Activated naive CD4-positive, alpha-beta T cell treated with anti-CD3 and anti-CD28 coated beads for 36 hours (primary cell): Measurements from ENCODE around the gene COL23A1. TPM values are rescaled to one million over a fixed set of nuclear protein-coding genes. Genes with fewer than 3 reads are reported as not detected.
"Not testable (repeated sequence)": the region's sequence is repeated elsewhere in the genome, so short reads cannot be mapped to it uniquely, and the experiment has no call there.

Experiments used
- CTCF ChIA-PET: fragments of 350-600 bp; sonication (Branson Sonifier 250); formaldehyde crosslinking; loops from one replicate; lab custom pipeline; 2021; ENCODE audit warnings: antibody characterized with exemption; lab: Charles Lee
- DNase-seq: peaks from one replicate; pipeline ENCODE4 v3.0.0-alpha.2; 2020
- H3K27ac Mint-ChIP-seq: one replicate; pipeline ENCODE4 v1.8.0; 2021; ENCODE audit warnings: mild to moderate bottlenecking, mixed read lengths
- H3K27me3 Mint-ChIP-seq: one replicate; pipeline ENCODE4 v1.8.0; 2021; ENCODE audit warnings: low read depth, mixed read lengths
- H3K36me3 Mint-ChIP-seq: one replicate; pipeline ENCODE4 v1.8.0; 2021; ENCODE audit warnings: low read depth, mixed read lengths
- H3K4me1 Mint-ChIP-seq: one replicate; pipeline ENCODE4 v1.8.0; 2021; ENCODE audit warnings: low read depth, mixed read lengths
- H3K4me3 Mint-ChIP-seq: one replicate; pipeline ENCODE4 v1.8.0; 2021; ENCODE audit warnings: mild to moderate bottlenecking, moderate library complexity, mixed read lengths
- H3K9me3 Mint-ChIP-seq: one replicate; pipeline ENCODE4 v1.8.0; 2021; ENCODE audit warnings: mixed read lengths
- intact Hi-C: fragments of 100-400 bp; cut with micrococcal nuclease; formaldehyde crosslinking; loops from one replicate; pipeline ENCODE4 v1.15.1; 2023
- total RNA-seq, 2 experiments: library from RNA; stranded (reverse); gene quantifications; one replicate each; pipeline ENCODE4 v1.2.3, GENCODE V29; 2021

The COL23A1 gene
- total RNA-seq, 2 experiments from 2014 or later = 0.07 TPM; not detected in 1

DNA sequence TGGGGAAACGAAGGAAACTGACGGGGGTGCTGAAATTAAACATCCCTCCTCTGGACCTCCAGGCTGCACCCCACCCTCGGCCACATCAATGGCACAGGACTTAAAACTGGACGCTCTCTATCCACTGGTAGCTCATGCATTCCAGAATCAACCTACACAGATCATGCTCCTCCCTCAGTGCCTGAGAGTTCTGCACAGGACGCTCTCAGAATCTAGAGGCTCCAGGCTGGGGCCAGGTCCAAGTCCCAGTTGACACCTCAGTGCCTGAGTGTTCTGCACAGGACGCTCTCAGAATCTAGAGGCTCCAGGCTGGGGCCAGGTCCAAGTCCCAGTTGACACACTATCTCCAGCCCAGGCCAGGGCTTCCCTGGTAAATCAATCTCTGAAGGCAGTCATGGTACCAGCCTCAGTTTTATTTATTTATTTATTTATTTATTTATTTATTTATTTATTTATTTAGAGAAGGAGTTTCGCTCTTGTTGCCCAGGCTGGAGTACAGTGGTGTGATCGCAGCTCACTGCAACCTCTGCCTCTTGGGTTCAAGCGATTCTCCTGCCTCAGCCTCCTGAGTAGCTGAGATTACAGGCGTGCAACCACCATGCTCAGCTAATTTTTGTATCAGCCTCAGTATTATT lies 103.2 kb downstream of the COL23A1 start:
- not testable (repeated sequence) for H3K9me3 Mint-ChIP-seq, H3K4me3 Mint-ChIP-seq

DNA sequence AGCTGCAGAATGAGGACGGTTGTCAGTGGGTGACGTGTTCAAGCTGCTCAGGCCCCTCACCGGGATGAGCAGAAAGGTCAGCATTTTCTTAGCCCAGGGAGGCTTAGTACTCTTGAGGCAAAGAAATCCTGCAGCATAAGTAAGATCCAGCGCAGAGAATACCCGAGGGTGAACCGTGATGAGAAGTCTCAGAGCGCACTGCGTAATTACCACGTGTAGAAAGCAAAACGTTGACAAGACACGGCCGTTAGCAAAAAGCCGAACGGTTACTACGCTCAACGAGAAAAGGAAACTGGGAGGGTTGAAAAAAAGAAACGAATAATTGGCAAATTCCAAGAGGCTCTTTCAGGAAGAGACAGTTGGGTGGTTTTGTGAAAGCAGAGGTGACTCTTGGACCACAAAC lies 104.0 kb downstream of the COL23A1 start:
- Mint-ChIP-seq H3K4me3 (no peak overlapping the region), H3K4me1 (peaks cover 10% of the 10 kb centered on the region), H3K27ac (no peak overlapping the region), H3K36me3 (no peaks in the 10 kb centered on the region), H3K9me3 (peaks cover 3% of the 10 kb centered on the region), H3K27me3 (no peaks in the 10 kb centered on the region)
- DNase-seq = no peak
- intact Hi-C loops = no loop called here
- CTCF ChIA-PET = interaction anchor here (0.5 kb wide), 1 partner anchor 16 kb away, joined by 3 read pairs; no protein-coding TSS in a partner anchor

More for the DNA sequence above, 103.2 kb downstream of the COL23A1 start:
- H3K4me1 Mint-ChIP-seq, H3K27me3 Mint-ChIP-seq, DNase-seq, H3K27ac Mint-ChIP-seq, H3K36me3 Mint-ChIP-seq, intact Hi-C loops: not testable (repeated sequence)
- CTCF ChIA-PET = interaction anchor here (1.3 kb wide), 1 partner anchor 26 kb away, joined by 3 read pairs; no protein-coding TSS in a partner anchor

DNA sequence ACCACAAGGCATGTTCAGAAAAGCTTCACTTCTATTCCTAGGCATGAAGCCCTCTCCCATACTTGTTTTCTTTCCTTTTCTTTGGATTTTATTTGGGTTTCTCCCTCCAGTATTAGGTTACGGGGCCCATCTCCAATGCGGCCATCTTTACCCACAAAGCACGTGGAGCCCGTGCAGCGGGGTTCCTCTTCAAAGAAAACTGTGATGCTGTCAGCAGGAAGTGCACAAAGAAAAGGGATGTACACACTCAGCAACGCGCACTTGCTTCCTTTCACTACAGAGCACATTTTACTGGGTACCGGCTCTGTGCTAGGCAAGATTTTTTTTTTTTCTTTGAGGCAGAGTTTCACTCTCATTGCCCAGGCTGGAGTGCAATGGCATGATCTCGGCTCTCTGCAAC lies 106.6 kb downstream of the COL23A1 start:
- Mint-ChIP-seq H3K27me3 (no peaks in the 10 kb centered on the region), H3K27ac (peak overlapping the region; percentile 56), H3K4me3 (peak overlapping the region; percentile 54), H3K9me3 (no peaks in the 10 kb centered on the region), H3K36me3 (no peaks in the 10 kb centered on the region), H3K4me1 (peaks cover 10% of the 10 kb centered on the region)
- DNase-seq = peak; percentile 81
- CTCF ChIA-PET = no interaction called here
- intact Hi-C loops = no loop called here

DNA sequence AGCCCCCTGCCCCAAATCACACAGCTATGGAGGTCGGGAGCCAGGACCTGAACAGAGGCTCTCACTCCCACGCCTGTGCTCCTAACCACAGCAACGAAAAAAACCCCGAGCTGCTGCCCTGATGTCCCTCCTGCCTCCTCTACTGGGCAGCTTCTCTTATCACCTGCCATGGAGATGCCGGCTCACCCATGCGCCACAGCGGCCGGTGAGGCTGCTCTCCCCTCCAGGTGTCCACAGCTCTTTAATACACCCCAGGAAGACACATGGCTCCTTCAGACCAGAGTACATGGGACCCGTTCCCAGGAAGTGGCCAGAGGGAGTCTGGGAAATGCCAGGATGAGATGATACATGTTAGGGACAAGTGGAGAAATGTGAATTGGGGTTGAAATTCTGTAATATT lies 110.9 kb downstream of the COL23A1 start:
- Mint-ChIP-seq H3K36me3 (no peaks in the 10 kb centered on the region), H3K4me1 (peaks cover 10% of the 10 kb centered on the region), H3K4me3 (no peak overlapping the region), H3K27ac (no peak overlapping the region), H3K27me3 (no peaks in the 10 kb centered on the region), H3K9me3 (no peaks in the 10 kb centered on the region)
- intact Hi-C loops = no loop called here
- CTCF ChIA-PET = no interaction called here
- DNase-seq = no peak

DNA sequence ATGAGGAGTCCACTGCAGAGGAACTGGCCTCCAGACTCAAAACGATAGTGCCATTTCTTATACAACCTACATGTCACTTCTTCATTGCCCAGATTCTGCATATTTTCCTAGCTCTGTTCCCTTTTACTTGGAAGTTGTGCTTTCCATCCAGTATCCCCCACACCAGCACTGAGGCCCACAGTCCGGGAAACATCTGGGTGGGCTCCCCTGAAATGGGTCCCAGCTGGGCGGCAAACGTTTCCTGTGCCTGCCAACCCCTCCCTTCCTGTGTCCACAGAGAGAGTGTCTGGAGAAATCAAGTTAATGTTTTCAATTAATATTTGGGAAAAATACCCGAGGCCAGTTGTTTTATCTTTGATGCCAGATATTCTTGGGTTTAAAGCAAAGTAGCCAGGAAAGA lies 111.8 kb downstream of the COL23A1 start:
- Mint-ChIP-seq H3K36me3 (no peaks in the 10 kb centered on the region), H3K4me3 (no peak overlapping the region), H3K27ac (no peak overlapping the region), H3K27me3 (no peaks in the 10 kb centered on the region), H3K9me3 (no peaks in the 10 kb centered on the region), H3K4me1 (peaks cover 11% of the 10 kb centered on the region)
- CTCF ChIA-PET = no interaction called here
- intact Hi-C loops = no loop called here
- DNase-seq = no peak

DNA sequence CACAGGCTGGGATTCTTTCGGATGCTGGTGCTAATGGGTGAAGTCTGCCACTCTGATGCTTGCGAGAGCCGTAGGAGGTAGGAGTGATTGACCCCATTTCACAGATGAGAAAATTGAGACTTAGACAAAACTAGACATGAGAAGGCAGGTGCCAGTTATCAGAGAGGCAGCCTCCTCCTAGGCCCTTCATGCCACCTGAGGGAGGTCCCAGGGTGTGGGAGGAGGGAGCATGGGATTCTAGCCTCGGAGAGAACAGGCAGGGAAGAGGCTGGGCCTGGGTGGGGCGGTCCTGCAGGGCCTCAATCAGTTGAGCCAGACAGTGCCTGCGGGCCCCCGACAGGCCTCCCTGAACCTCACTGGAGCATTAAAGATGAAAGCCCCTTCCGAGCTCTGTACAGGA lies 112.4 kb downstream of the COL23A1 start:
- H3K36me3 Mint-ChIP-seq = no peaks in the 10 kb centered on the region
- no peak overlapping the region for H3K4me3 Mint-ChIP-seq
- no peaks in the 10 kb centered on the region for H3K9me3 Mint-ChIP-seq
- no peaks in the 10 kb centered on the region for H3K27me3 Mint-ChIP-seq
- DNase-seq = no peak
- H3K27ac Mint-ChIP-seq = no peak overlapping the region
- intact Hi-C loops = no loop called here
- H3K4me1 Mint-ChIP-seq = peaks cover 7% of the 10 kb centered on the region
- CTCF ChIA-PET = no interaction called here

DNA sequence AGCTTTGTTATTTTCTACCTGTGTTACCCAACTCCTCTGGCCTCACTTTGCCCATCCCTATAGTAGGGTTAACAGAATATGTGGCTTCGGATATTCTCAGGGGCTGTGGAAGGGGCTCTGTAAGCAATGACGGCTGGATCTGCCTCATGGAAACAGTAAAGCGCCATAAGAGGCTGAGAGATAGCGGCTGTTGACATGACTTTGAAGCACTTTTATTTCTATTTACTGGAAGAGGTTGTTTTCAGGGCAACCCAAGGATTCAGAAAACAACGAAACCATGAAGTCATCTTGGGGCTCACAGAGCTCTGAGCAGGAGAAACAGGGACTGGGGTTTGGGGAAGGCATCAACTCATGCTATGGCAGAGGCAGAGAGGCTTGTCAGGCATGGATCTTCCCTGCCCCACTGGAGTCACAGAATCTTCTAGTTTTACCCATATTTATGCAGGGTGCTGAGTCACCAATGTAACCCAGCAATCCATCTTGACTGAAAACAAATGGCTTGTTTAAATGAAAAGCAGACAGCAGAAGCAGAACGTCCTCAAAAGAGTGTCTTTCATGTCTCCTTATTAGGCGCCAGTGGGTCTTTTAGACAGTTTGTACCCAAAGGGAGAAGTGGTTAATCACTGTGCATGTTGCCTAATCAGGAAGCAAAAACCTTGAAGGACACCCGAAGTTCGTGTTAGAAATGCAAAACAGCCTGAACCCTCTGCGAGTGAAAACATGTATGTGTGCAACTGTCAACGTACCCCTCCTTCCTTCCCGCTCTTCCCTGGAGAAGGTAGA lies 113.0 kb downstream of the COL23A1 start:
- DNase-seq = no peak
- Mint-ChIP-seq H3K27ac (no peak overlapping the region), H3K4me1 (peaks cover 7% of the 10 kb centered on the region), H3K27me3 (no peaks in the 10 kb centered on the region), H3K4me3 (no peak overlapping the region), H3K9me3 (no peaks in the 10 kb centered on the region), H3K36me3 (no peaks in the 10 kb centered on the region)
- intact Hi-C loops = no loop called here
- CTCF ChIA-PET = no interaction called here

DNA sequence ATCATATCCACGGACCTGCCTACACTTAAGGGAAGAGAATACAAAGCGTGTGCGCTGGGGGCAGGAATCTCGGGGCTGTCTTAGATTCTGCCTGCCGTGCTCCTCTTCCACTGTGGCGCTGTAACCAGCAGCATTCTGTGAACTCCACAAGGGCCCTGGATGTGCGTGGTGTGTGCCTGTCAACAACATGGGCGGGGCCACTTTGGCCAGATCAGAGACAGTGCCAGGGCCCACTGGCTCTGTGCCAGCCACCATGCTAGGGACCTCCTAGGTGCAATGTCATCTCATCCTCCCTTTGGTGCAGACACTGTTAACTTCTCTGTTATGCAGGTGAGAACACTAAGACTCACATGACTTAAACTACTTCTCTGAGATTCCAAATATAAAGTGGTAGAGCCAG lies 113.7 kb downstream of the COL23A1 start:
- Mint-ChIP-seq H3K4me1 (peaks cover 7% of the 10 kb centered on the region), H3K27me3 (no peaks in the 10 kb centered on the region), H3K27ac (no peak overlapping the region), H3K4me3 (no peak overlapping the region), H3K36me3 (no peaks in the 10 kb centered on the region), H3K9me3 (no peaks in the 10 kb centered on the region)
- no peak for DNase-seq
- CTCF ChIA-PET = no interaction called here
- intact Hi-C loops = no loop called here

DNA sequence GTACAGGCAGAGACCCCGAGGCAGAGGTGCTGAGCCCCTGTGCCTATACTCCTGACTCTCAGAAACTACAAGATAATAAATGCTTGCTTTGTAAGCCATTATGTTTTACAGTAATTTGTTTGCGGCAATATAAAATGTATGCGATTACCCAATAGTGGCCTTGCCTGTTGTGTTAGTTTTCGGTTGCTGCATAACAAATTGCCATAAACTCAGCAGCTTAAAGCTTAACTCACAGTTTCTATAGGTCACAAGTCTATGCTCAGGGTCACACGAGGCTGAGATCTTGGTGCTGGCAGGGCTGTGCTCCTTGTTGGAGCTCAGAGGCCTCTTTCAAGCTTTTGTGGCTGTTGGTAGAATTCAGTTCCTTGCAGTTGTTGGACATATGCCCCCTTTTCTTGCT lies 114.8 kb downstream of the COL23A1 start:
- H3K27ac Mint-ChIP-seq = no peak overlapping the region
- peaks cover 7% of the 10 kb centered on the region for H3K4me1 Mint-ChIP-seq
- intact Hi-C loops = no loop called here
- no peaks in the 10 kb centered on the region for H3K36me3 Mint-ChIP-seq
- no peaks in the 10 kb centered on the region for H3K27me3 Mint-ChIP-seq
- DNase-seq = no peak
- H3K9me3 Mint-ChIP-seq = no peaks in the 10 kb centered on the region
- no peak overlapping the region for H3K4me3 Mint-ChIP-seq
- CTCF ChIA-PET = no interaction called here

DNA sequence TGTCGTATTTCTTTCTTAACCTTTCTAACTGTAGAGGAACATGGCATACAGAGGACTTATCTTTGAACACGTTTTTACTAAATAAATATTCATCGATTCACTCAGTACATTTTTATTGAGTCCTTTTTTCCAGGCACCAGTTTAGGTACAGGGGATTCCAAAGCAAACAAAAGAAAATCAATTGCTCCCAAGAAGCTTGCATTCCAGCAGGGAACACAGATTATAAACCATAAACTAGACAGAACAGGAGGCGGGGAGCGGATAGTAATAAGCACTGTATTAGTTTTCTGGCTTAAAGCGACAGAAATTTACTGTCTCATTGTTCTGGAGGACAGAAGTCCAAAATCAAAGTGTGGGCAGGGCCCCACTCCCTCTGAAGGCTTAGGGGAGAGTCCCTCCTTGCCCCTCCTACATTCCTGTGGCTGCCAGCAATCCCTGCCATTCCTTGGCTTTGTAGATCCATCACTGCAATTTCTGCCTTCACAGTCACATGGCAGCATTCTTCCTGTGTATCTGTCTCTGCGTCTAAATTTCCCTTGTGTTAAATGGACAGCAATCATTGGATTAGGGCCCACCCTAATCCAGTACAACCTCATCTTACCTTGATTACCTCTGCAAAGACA lies 115.5 kb downstream of the COL23A1 start:
- H3K9me3 Mint-ChIP-seq = no peaks in the 10 kb centered on the region
- H3K4me3 Mint-ChIP-seq = no peak overlapping the region
- H3K27ac Mint-ChIP-seq = no peak overlapping the region
- no peaks in the 10 kb centered on the region for H3K36me3 Mint-ChIP-seq
- CTCF ChIA-PET = no interaction called here
- no peaks in the 10 kb centered on the region for H3K27me3 Mint-ChIP-seq
- intact Hi-C loops = no loop called here
- H3K4me1 Mint-ChIP-seq = peaks cover 7% of the 10 kb centered on the region
- DNase-seq = no peak

DNA sequence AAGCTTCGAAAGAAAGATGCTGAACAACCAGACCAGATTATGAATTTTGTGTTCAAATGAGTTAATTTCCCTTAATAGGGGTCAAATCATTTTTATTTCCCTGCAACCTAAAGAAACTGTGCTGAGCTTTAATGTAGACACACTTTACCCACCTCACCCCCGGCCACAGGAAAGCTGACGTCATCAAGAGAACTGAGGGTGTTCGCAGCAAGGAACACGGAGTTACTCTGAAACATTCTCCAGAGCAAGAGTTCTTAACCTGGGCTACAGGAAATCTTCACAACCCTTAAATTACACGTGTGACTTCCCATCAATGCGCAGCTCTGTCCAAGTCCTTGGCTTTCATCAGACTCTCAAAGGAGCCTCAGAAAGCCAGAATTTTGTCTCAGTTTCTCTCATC lies 116.3 kb downstream of the COL23A1 start:
- no peak overlapping the region for H3K4me3 Mint-ChIP-seq
- no peaks in the 10 kb centered on the region for H3K36me3 Mint-ChIP-seq
- intact Hi-C loops = no loop called here
- H3K4me1 Mint-ChIP-seq = peaks cover 7% of the 10 kb centered on the region
- peak; percentile 22 for DNase-seq
- H3K27ac Mint-ChIP-seq = no peak overlapping the region
- no peaks in the 10 kb centered on the region for H3K27me3 Mint-ChIP-seq
- CTCF ChIA-PET = interaction anchor here (1.8 kb wide), 1 partner anchor 12 kb away, joined by 5 read pairs; no protein-coding TSS in a partner anchor
- no peaks in the 10 kb centered on the region for H3K9me3 Mint-ChIP-seq

DNA sequence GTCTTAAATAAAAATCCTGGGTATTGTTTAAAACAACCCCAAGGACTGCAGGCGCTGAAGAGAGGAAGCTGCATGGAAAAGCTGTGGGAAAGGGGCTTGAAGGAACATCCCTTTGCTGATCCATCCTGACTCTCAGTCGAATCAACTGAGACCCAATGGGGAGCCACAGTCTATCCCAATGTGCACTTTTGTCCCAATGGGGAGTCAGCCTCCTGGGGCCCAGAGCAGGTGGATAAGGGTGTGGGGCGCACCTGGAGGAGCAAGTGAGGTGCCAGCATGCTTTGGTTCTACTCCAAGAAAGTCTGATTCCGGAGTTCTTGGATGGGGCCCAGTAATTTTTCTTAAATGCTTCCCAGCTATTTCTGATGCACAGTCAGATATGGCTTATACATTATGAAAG lies 118.1 kb downstream of the COL23A1 start:
- Mint-ChIP-seq H3K4me3 (no peak overlapping the region), H3K27me3 (no peaks in the 10 kb centered on the region), H3K27ac (no peak overlapping the region), H3K4me1 (peaks cover 7% of the 10 kb centered on the region), H3K36me3 (no peaks in the 10 kb centered on the region), H3K9me3 (no peaks in the 10 kb centered on the region)
- intact Hi-C loops = no loop called here
- CTCF ChIA-PET = interaction anchor here (1.8 kb wide), 1 partner anchor 11 kb away, joined by 5 read pairs; no protein-coding TSS in a partner anchor
- DNase-seq = no peak
